ENCODE data around the gene MYLK. TPM values are rescaled to one million over a fixed set of nuclear protein-coding genes. Genes with fewer than 3 reads are reported as not detected.
A peak's percentile ranks its signal among the peaks of the same experiment; 100 is the strongest.
"Not testable (repeated sequence)": the region's sequence is repeated elsewhere in the genome, so short reads cannot be mapped to it uniquely, and the experiment has no call there.

MYLK gene
- polyA plus RNA-seq, 3 donors from 2014 or later: 0.36 to 3.7 (median 0.89) TPM

- Mint-ChIP-seq H3K9me3 (peaks cover 0 to 28% (median 8%) of the 10 kb centered on the region in 6 donors), H3K27me3 (ENCODE audit: low read depth in 3 of 3) (peaks cover 0 to 2% (median 2%) of the 10 kb centered on the region in 3 donors), H3K36me3 (peaks cover 0 to 6% (median 0%) of the 10 kb centered on the region in 3 donors), H3K4me1 (no peaks in the 10 kb centered on the region), H3K4me3 (no peak overlapping the region), H3K27ac (no peak overlapping the region)
- no peak for DNase-seq
Observed at GRCh38 chr3:123892195-123892594, 8.1 kb upstream of the MYLK start.

- peaks cover 0 to 28% (median 8%) of the 10 kb centered on the region in 6 donors for H3K9me3 Mint-ChIP-seq
- DNase-seq; H3K4me3 Mint-ChIP-seq; H3K27me3 Mint-ChIP-seq (ENCODE audit: low read depth in 3 of 3); H3K27ac Mint-ChIP-seq; H3K36me3 Mint-ChIP-seq; H3K4me1 Mint-ChIP-seq: not testable (repeated sequence)
Observed at GRCh38 chr3:123890991-123891390, 6.9 kb upstream of the MYLK start.

- not testable (repeated sequence) for DNase-seq, H3K4me3 Mint-ChIP-seq, H3K27ac Mint-ChIP-seq, H3K36me3 Mint-ChIP-seq, H3K4me1 Mint-ChIP-seq
- Mint-ChIP-seq H3K27me3 (ENCODE audit: low read depth in 3 of 3) (peaks cover 4 to 11% (median 9%) of the 10 kb centered on the region in 3 donors), H3K9me3 (peaks cover 0 to 28% (median 8%) of the 10 kb centered on the region in 6 donors)
Observed at GRCh38 chr3:123890162-123890561, 6.0 kb upstream of the MYLK start.

- Mint-ChIP-seq H3K27me3 (ENCODE audit: low read depth in 3 of 3) (peaks cover 6 to 36% (median 14%) of the 10 kb centered on the region in 3 donors), H3K9me3 (peaks cover 0 to 3% (median under 1%) of the 10 kb centered on the region in 6 donors), H3K36me3 (no peaks in the 10 kb centered on the region), H3K27ac (no peak overlapping the region), H3K4me3 (peak overlapping the region in 2 of 5 donors; percentile 29 to 40), H3K4me1 (peaks cover 12 to 14% of the 10 kb centered on the region in 2 donors)
- DNase-seq: no peak
Observed at GRCh38 chr3:123884993-123885392, 861 bp upstream of the MYLK start.

- H3K9me3 Mint-ChIP-seq: peaks cover 0 to under 1% (median 0%) of the 10 kb centered on the region in 6 donors
- no peaks in the 10 kb centered on the region for H3K36me3 Mint-ChIP-seq
- H3K4me3 Mint-ChIP-seq: peak overlapping the region in 3 of 5 donors; percentile 17 to 18 (median 18)
- no peak for DNase-seq
- peaks cover 5 to 37% (median 13%) of the 10 kb centered on the region in 3 donors for H3K27me3 Mint-ChIP-seq (ENCODE audit: low read depth in 3 of 3)
- H3K4me1 Mint-ChIP-seq: peaks cover 12 to 14% of the 10 kb centered on the region in 2 donors
- H3K27ac Mint-ChIP-seq: no peak overlapping the region
Observed at GRCh38 chr3:123883701-123884202, 380 bp downstream of the MYLK start.

- Mint-ChIP-seq H3K9me3 (no peaks in the 10 kb centered on the region), H3K27me3 (ENCODE audit: low read depth in 3 of 3) (peaks cover 5 to 38% (median 13%) of the 10 kb centered on the region in 3 donors), H3K4me1 (peaks cover 12 to 14% of the 10 kb centered on the region in 2 donors), H3K27ac (no peak overlapping the region), H3K4me3 (peak overlapping the region in 4 of 5 donors; percentile 12 to 40 (median 22)), H3K36me3 (no peaks in the 10 kb centered on the region)
- no peak for DNase-seq
Observed at GRCh38 chr3:123883111-123883510, 1.0 kb downstream of the MYLK start.

GRCh38 chr3:123881771-123882170 is 2.4 kb downstream of the MYLK start:
- Mint-ChIP-seq H3K27me3 (ENCODE audit: low read depth in 3 of 3) (peaks cover 5 to 38% (median 15%) of the 10 kb centered on the region in 3 donors), H3K9me3 (no peaks in the 10 kb centered on the region), H3K27ac (no peak overlapping the region), H3K4me3 (no peak overlapping the region), H3K36me3 (no peaks in the 10 kb centered on the region), H3K4me1 (peaks cover 12 to 14% of the 10 kb centered on the region in 2 donors)
- no peak for DNase-seq

GRCh38 chr3:123880998-123881561 is 3.1 kb downstream of the MYLK start:
- Mint-ChIP-seq H3K4me1 (peaks cover 12 to 14% of the 10 kb centered on the region in 2 donors), H3K4me3 (no peak overlapping the region), H3K9me3 (no peaks in the 10 kb centered on the region), H3K27ac (no peak overlapping the region), H3K27me3 (ENCODE audit: low read depth in 3 of 3) (peaks cover 2 to 33% (median 14%) of the 10 kb centered on the region in 3 donors), H3K36me3 (no peaks in the 10 kb centered on the region)
- no peak for DNase-seq

GRCh38 chr3:123878807-123879206 is 5.3 kb downstream of the MYLK start:
- Mint-ChIP-seq H3K9me3 (no peaks in the 10 kb centered on the region), H3K4me1 (peaks cover 8 to 14% of the 10 kb centered on the region in 2 donors), H3K36me3 (no peaks in the 10 kb centered on the region), H3K27me3 (ENCODE audit: low read depth in 3 of 3) (peaks cover 2 to 26% (median 9%) of the 10 kb centered on the region in 3 donors), H3K27ac (no peak overlapping the region), H3K4me3 (no peak overlapping the region)
- DNase-seq: no peak

- Mint-ChIP-seq H3K4me3 (no peak overlapping the region), H3K27ac (no peak overlapping the region), H3K27me3 (ENCODE audit: low read depth in 3 of 3) (peaks cover 2 to 18% (median 7%) of the 10 kb centered on the region in 3 donors), H3K9me3 (no peaks in the 10 kb centered on the region), H3K4me1 (peaks cover 3 to 6% of the 10 kb centered on the region in 2 donors), H3K36me3 (no peaks in the 10 kb centered on the region)
- DNase-seq: no peak
Observed at GRCh38 chr3:123877965-123878364, 6.2 kb downstream of the MYLK start.

- DNase-seq: no peak
- Mint-ChIP-seq H3K27me3 (ENCODE audit: low read depth in 3 of 3) (peaks cover 0 to 13% (median 7%) of the 10 kb centered on the region in 3 donors), H3K9me3 (no peaks in the 10 kb centered on the region), H3K36me3 (no peaks in the 10 kb centered on the region), H3K4me1 (peaks cover under 1% of the 10 kb centered on the region in 2 donors), H3K27ac (no peak overlapping the region), H3K4me3 (no peak overlapping the region)
Observed at GRCh38 chr3:123877466-123877865, 6.7 kb downstream of the MYLK start.

GRCh38 chr3:123876858-123877257 is 7.3 kb downstream of the MYLK start:
- Mint-ChIP-seq H3K4me1 (no peaks in the 10 kb centered on the region), H3K36me3 (no peaks in the 10 kb centered on the region), H3K27me3 (ENCODE audit: low read depth in 3 of 3) (peaks cover 0 to 9% (median 7%) of the 10 kb centered on the region in 3 donors), H3K27ac (no peak overlapping the region), H3K9me3 (no peaks in the 10 kb centered on the region), H3K4me3 (no peak overlapping the region)
- no peak for DNase-seq

GRCh38 chr3:123872621-123873020 is 11.5 kb downstream of the MYLK start:
- Mint-ChIP-seq H3K27ac (no peak overlapping the region), H3K4me3 (no peak overlapping the region), H3K36me3 (no peaks in the 10 kb centered on the region), H3K27me3 (ENCODE audit: low read depth in 3 of 3) (peaks cover 0 to 5% (median 2%) of the 10 kb centered on the region in 3 donors), H3K9me3 (no peaks in the 10 kb centered on the region), H3K4me1 (no peaks in the 10 kb centered on the region)
- DNase-seq: no peak

GRCh38 chr3:123871946-123872345 is 12.2 kb downstream of the MYLK start:
- H3K36me3 Mint-ChIP-seq: no peaks in the 10 kb centered on the region
- H3K4me3 Mint-ChIP-seq: no peak overlapping the region

More at GRCh38 chr3:123871946-123872345, 12.2 kb downstream of the MYLK start:
- DNase-seq: no peak
- Mint-ChIP-seq H3K27ac (no peak overlapping the region), H3K9me3 (no peaks in the 10 kb centered on the region), H3K27me3 (ENCODE audit: low read depth in 3 of 3) (peaks cover 2 to 5% (median 3%) of the 10 kb centered on the region in 3 donors), H3K4me1 (no peaks in the 10 kb centered on the region)

Data from immature natural killer cell (primary cell).